T-helper 2 cell treated with Interferon-gamma antibody and Interleukin-4, amounts not matched to agents 100 ng/mL and 5 ng/mL, for 36 hours (primary cell): ENCODE results near the gene CADM1. TPM values are rescaled to one million over a fixed set of nuclear protein-coding genes. Genes with fewer than 3 reads are reported as not detected.

Experiments
- intact Hi-C: fragments of 100-400 bp; cut with micrococcal nuclease; formaldehyde crosslinking; loops from one replicate; pipeline ENCODE4 v1.15.1; 2023
- total RNA-seq: library from RNA; stranded (reverse); gene quantifications from 2 replicates; pipeline ENCODE4 v1.2.3, GENCODE V29; 2022

The CADM1 gene
- total RNA-seq, 1 donor from 2014 or later = 0.91 TPM

DNA sequence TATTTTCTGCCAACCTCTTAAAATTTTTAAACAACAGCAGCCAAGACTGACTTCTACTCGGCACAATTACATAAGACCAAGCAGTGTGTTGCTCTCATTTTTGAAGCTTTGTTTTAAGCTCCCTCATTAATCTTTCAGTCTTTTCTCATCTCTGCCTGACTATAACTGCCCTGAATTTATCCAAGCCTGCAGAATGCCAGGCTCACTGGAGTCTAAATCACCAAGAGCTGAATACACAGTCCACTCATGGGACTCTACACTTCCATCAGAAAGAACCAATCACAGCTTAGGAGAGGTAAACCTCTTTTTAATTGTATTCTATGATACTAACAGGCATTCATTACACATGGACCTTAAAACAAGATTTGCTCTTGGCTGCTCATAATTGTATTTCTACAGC lies 178.7 kb downstream of the CADM1 start:
- intact Hi-C loops = loop anchor here (2.0 to 10.0 kb wide), 2 partner anchors 179 to 899 kb away; partner anchors contain the start of gene CADM1

DNA sequence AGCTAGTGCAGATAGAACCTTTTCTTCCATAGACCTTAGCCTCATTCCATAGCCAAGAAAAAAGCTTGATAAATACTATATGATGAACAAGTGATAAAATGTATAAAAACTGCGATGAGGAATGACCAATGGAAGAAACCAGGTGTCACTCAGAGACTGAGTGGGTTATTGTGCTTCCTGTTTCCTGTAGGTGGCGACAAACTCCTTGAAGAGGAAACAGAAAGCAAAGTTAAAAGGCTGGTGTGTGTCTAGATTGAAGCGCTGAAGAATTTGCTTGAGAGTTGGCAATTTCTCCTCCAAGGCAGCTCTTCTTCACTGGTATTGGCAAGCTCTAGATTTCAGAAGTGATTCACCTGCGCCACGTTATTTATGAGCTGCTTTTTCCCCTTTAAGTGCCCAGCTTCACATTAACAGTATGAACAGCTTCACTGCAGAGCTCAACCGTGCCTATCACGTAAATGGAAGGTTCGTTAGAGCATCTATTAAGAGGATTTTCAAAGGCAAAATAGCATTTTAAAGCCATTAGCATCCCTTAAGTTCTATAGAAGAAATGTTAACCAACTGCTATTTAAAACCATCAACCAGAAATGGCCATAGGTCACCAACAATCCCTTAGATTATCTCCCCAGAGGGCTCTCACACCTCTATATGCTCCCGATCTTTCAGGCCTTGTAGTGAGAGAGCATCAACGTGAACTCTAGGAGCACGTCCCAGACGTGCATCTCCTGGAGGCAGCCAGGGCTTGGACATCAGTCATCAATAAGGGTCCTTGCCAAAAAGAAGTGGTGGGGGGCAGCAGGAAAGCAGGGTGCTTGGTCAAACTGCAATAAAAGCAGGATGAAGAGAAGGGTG lies 179.4 kb downstream of the CADM1 start:
- intact Hi-C loops = loop anchor here (1.0 to 10.0 kb wide), 3 partner anchors 180 to 951 kb away; partner anchors contain the start of gene CADM1

DNA sequence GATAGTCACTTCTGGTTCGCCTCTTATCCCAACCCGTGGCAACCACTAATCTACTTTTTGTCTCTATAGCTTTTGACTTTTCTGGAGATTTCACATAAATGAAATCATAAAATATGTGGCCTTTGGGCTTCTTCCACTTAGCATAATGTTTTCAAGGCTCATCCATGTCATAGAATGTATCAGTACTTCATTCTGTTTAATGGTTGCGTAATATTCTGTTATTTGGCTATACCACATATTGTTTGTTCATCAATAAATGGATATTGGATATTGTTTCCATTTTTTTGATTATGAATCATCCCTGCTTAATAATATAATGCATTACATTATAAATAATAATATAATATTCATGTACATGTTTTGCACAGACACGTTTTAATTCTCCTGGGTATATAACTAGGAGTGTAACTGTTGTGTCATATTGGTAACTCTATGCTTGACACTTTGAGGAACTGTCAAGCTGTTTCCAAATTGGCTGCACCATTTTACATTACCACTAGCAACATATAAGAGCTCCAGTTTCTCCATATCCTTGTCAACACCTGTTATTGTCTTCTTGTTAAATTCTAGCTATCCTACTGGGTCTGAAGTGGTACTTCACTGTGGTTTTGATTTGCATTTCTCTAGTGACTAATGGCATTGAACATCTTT lies 181.5 kb downstream of the CADM1 start:
- intact Hi-C loops = loop anchor here (10.0 kb wide), 1 partner anchor 182 kb away; the partner anchor contains the start of gene CADM1

DNA sequence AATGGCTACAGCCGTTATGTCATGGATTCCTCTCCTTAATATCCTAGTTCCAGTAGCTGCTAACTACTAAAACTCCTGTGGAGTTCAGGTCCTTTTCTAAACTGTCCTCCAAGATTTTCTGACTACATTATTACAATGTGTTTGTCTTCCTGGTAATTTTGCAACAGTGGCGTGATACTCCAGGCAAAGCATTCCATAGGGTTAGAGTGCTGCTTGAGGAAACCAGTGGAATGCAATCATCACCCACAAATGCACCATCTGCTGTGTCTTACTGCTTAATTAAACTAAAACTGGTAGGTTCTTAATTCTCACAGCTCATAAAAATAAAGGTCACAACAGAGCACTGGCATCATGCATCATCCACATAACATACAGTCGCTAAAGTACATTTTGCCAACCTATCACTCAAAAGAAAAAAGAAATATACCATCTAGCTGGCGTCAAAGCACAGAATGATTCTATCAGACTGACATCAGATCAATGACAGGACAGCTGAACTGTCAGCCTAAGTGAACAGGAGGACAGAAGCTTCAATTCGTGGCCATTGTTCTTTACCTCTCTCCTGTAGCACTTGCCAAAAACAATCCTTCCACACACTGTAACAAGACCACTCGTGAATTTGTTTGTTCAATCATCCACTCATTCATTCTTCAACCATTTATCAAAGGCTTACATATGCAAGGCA lies 182.5 kb downstream of the CADM1 start:
- intact Hi-C loops = loop anchor here (10.0 kb wide), 1 partner anchor 183 kb away; the partner anchor contains the start of gene CADM1

DNA sequence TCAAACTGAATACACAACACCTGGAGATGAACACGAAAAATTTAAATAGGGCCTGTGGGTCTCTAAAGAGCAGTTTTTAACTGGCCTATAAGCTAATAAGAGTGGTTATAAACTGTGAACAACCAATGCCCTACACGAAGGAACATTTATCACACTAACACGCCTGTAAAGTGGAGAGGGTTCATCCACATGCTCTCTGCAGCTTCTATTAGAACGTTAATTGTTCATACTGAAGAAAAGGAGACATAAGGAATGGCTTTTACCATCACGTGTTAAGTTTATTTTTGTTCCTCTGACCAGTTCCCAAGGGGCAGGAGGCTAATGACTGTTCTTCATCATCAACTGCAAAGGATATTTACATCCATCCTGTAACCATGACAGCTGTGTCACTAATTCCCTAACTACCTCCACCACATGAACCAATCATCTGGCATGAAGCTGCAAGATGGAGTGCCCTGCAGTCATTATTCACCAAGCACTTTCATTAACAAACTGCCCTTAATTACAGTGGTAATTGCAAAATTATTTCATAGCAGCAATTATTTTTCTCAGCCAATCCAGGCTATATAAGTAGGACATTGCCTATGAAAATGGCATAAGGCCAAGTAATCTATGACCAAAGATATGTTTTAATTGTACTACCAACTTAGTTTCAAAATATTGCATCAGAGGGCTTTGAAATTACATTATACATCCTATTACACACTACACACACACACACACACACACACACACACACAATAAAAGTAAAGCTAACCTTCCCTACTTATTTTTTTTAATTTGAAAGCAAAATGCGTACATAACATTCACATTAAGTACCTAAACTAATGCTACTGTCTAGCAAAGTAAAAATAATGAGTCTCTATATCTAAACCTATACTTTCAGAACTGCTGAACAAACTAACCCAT lies 186.7 kb downstream of the CADM1 start:
- intact Hi-C loops = no loop called here

DNA sequence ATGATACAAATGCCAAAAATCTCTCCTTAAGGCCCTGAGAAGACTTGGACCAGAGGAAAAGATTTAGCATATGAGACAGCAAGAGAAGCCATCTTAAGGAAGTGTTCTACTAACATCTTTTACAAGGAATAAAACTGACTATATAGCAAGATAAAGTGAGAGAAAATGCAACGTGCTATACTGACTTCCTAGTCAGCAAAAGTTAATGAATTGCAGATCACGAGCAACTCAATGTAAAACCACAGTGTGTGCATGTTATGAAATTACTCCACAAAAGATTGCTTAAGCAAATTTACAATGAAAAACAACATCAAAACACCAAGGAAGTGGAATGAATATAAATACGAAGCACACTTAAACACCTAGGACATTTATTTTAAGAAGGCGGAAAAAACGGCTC lies 187.5 kb downstream of the CADM1 start:
- intact Hi-C loops = no loop called here

DNA sequence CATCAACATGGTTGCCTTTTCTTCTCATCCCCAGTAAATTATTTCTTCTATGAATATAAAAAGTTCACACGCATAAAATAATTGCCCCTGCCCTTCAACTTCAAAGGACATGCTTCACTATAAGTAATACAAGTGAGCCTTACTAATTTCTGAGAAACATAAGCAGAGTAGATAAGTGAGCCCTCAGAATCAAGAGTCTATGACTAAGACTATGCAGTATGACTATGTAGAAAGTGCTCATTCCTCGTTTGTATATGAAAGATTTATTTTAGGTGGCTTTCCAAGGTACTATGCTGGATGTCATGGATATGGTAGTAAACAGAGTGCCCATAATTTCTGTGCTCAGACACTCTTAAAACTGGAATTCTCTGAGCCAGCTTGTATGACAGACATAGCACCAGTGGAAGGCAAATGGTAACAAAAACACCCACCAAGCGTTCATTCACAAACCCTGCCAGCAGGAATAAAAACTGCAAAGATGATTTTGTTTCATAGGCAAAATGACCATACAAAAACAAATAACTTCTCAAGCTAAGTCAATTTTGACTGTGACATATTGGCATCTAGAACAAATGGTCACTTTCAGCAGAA lies 189.8 kb downstream of the CADM1 start:
- intact Hi-C loops = no loop called here

DNA sequence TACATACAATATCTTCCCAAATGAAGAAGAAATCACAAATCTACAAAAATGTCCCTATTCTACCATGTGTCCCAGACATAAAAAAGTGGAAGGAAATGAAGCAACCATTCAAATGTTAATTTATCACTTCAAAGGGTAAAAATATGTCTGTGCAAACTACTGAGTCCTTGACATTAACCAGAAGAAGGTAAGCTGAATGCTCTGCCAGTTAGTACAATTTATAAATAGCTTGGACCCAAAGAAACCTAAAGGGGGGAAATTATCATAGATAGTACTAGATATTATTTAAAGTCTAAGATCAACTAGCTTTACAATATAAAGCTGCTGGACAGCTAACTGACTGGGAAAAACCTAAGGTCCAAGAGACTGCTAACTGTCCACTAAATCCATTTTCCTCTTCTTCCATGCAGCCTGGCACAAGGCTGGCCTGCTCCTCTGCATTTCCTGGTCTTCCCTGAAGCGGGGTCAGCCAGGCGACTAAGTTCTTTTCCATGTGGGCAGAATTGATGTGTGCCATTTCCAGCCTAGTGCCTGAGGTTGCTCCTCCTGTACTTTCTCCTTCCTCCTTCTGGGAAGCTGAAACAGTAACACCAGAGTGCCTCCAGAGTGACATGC lies 190.9 kb downstream of the CADM1 start:
- intact Hi-C loops = no loop called here

DNA sequence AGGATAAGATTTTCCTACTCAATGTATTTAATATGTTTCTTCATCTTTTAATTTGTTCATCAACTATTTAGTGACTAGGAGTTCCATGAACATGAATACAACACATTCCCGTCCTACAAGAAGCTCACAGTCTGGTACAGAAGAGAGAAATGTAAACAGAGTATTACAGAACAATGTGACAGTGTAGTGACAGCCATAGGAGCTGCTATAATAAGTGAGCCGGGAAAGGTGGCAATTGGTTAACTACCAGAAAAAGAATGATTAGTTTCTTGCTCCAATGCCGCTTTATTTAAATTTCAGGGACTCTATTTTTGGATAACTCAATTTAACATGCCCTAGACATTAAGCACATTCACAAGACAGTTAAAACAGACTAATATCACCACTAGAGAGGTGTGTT lies 192.3 kb downstream of the CADM1 start:
- intact Hi-C loops = no loop called here

DNA sequence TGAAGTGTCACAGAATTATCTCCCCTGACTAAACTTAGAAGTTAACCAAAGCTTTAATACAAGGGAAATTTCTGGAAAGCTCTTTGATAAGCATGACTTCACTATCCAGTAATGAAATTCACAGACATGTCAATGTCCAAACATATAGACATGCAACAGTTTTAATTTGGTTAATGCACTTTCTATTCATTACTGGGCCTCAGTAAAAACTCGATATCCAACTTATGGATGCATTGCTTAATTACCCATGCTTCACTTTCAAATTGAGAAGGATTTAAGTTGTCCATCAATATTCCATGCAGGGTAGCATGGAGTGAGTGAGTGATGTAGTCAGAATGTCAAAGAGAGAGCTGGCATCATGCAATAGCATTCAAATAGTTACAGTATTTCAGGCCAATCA lies 197.5 kb downstream of the CADM1 start:
- intact Hi-C loops = no loop called here

DNA sequence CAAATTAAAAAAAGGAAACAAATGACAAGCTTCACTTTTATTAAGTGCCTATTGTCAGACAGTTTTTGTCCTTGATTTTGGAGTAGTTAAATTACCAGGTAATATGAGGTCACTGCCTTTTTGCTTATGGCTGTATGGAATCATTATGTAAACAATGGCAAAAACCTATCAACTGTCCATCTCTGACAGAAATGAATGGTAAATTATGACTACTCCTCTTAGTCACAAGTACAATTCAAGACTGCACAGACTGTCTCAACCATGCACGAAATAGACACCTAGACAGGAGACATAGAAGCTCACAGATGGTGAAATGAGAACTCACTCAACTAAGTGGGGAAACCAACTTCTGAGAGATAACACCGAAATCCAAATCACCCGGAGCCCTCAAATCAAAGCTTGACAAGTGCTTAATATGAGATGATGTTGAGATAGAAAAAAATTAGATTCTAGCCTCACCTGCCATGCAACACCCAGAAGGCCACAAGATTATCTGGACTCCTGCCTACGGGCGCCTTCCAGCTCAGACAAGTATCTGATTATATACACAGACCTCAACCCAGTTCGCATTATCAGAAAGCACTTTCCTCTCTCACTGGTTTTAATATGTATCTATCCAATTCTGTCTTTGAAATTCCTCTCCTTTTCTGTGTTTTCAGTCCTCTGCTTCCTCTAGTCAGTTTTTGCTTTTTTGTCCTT lies 199.3 kb downstream of the CADM1 start:
- intact Hi-C loops = no loop called here

DNA sequence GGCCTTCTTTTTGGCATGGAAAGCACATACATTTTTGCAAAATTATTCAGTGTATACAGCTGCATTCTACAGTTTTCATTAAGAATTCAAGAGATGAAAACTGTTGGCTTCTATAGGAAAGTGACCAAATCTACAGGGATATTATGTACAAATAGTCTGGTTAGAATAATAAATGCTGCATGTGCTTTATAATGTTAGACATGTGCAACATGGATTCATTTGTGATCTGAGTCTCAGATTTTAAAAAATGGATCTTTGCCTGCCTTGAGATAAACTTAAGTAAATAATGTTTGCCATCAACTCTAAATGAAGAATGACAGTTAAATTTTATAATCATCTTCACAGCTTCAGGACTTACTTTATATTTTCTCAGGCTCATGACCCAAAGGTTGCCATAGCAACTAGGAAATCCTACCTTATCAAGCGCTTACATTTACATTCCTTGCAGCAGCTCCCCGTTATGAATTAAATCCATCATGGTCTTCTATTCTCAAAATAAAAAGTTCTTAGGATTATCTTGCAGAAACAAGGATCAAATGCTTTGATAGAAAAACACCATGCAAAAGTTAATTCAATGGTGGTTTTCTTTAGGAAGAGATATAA lies 200.2 kb downstream of the CADM1 start:
- intact Hi-C loops = no loop called here

DNA sequence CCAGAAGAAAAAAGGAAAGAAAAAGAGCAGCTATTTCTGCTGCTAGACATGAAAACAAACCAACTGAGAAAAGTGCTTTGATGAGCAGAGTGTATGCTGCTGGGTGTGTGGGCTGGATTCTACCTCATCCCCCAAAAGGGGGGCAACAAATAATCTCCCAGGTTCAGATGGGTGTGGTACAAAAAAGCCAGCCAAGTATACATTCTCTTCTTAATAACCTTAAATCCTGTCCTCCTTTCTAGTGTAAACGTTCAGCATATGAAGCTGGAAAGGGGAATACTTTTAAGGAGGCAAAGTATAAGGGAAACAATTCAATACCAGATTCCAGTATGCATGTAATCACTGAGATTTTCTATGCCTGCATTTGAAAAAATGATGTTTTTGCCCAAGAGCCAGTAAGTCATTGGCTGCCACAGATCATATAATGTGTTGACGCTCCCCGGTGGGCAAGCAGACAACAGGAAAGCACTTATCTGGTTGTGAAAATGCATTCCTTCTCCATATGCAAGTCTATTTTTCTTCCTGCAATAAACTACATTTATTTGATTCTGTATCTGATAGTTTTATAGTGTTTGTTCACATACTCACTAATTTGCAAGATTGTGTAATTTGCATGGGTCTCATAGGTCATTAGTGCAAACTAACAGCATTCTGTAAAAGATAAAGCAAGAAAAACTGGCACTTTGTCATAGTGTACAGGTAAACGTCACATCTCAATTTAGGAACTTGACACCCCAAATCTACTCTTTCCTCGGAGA lies 201.1 kb downstream of the CADM1 start:
- intact Hi-C loops = no loop called here

DNA sequence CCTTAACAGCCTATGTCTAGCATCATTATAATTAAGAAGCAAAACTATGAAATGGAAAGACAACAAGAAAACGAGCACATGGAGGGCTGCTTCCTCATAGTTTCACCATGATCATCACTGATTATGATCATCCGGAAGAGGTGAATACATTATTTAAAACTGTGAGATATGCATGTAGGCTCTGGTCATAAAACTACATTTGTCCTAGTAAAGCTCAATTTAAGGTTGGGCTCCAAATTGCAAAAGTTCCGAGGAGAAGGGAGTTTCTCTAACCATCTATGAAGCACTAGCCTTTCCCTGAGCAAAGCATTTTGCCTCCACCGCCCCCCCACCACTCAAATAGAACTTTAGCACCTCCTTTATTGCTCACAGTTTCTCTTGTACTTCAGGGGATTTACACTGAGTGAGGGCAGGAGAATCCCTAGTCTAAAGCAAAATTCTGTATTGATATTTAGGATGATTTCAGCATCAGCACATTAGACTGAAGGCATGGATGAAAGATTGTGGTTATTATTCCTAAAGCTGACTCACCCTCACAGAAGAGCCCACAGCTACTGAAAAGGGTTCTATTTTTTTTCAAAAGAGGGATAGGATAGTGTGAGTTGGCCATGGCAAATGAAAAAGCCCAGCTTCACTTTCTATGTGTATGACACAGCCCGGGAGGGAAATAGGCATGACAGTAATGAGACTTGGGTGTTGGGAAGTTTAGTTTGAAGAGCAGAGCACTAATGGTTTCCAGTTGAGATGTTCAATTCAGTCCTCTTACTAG lies 203.4 kb downstream of the CADM1 start:
- intact Hi-C loops = no loop called here

DNA sequence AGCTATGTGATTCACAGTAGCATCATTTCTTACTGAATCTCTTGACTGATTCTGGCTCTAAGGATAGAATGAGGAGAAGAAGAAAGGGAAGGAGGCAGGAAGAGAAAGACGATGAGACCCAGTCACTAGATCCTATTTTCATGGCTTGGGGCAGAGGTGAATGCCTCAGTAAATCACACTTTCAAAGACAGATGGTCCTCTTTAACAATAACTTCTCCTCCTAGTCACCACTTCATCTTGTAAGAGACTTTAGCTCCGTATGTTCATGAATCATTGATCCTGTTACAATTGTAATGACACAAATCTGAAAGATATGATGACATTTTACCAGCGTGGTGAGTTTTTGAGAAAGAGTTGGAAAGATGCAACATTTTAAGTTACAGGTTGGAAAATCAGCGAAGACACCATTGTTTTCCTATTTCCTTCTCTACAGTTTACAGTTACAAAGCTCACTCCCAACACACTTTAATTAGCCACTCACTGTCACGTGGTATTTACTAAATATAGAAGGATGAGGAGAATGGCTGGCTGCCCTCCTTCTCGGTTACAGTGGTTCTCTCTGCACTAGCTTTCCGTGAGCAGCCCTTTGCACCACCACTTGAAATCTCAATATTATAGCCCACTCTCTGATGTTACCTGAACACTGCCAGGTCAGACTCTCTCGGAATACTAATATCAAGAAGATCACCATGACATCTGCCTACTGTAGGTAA lies 205.8 kb downstream of the CADM1 start:
- intact Hi-C loops = no loop called here

DNA sequence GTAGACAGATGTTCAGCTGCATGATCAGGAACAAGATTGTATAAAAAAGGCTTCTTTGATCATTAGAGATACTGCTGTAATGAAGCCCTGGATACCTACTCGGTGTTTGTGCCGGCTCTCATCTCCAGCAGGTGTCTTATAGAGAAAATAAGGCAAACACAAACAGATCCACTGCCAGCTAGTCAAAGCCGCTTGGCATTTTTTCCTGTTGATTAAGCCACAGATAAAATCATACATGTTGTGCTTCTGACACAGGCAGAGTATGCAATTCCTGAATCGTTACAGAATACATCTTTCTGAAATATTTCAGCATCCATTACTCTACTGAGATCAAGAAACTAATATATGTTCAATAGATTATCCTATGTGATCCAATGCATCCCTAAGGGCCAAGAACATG lies 206.9 kb downstream of the CADM1 start:
- intact Hi-C loops = no loop called here

DNA sequence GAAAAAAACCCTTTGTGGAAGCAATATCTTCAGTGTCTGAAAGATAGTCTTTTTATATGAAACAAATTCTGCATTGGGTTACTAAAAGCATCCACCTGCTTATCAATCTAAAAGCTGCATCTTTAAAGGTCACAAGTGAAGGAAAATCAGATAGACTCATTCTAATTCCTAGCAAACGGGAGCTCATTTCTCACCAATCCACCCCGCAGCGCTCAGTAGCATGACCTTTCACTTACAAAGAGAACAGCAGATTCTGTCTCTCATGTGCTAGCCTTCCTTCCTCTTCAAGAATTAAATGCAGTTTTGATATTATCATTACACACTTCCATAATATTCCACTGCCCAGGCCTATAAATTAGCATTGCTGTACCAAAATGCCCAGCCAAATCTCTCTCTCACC lies 212.9 kb downstream of the CADM1 start:
- intact Hi-C loops = no loop called here
